NCI-H524 (cell line): Measurements from ENCODE around the gene IL1B.

Experiments used
- DNase-seq, 2 experiments: peaks; one replicate each; lab custom pipeline; 2025; lab: John Stamatoyannopoulos, UW

The IL1B gene

DNA sequence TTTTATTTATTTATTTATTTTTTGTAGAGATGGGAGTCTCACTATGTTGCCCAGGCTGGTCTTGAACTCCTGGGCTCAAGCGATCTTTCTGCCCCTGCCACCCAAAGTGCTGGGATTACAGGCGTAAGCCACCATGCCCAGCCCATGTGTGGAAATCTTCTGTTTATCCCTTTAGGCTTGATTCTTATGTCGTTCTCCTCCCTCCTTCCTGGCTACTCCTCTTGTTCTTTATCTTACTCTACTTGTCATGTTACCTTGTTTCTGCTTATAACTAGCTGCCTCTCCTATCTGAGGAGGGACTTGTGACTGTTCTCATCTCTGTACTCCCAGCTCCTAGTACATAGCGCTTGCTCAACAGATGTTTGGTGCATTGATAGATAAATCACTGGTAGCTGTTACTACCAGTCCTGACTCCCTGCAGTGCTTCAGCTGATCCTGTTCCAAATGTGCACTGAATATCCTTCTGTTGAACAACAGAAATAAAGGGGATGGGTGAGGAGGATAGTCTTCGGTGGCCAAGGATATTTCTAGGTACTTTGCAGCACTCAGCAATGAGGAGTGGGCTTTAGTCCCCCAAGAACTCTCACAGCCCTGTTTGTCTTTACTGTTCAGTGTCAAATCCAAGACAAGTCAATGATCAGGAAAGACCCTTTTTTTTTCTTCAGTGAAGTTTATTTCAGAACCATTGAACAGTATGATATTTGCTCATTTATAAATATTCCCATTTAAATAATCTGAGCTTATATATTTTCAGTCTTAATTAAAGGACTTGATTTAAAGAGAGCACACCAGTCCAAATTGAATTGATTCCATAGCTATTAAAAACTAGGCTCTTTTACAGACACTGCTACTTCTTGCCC, 7.2 kb downstream of the IL1B start:
- no peak for DNase-seq

DNA sequence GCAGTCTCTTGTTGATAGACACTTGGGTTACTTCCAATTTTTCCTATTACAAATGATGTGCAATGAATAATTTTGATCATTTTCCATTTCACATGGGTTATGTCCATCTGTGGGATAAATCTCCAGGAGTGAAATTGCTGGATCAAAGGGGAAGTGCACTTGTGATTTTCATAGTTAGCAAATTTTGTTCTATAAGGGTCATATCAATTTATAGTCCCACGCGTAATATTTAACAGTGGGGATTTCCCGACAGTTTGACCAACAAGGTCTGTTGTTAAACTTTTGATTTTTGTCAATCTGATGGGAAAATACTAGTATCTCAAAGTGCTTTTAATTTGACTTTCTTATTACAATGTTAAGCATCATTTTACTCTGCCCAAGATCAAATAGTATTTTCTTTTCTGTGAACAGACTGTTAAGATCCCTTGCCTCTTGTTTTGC, 8.3 kb downstream of the IL1B start:
- no peak for DNase-seq

DNA sequence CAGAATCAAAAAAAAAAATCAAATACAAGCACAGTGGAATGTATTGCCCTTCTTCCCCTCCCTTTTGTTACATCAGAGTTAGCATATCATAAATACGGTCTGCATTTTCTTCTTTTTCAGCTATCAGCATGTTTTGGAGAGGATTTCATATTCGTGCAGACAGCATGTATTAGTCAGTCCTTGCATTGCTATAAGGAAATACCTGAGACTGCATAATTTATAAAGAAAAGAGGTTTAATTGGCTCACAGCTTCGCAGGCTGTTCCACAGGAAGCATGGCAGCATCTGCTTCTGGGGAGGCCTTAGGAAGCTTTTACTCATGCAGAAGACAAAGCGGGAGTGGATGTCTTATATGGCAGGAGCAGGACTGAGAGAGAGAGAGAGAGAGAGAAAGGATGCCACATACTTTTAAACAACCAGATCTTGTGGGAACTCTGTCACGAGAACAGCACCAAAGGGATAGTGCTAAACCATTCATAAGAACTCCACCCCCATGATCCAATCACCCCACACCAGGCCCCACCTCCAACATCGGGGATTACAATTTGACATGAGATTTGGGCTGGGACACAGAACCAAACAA, 8.9 kb downstream of the IL1B start:
- no peak for DNase-seq

DNA sequence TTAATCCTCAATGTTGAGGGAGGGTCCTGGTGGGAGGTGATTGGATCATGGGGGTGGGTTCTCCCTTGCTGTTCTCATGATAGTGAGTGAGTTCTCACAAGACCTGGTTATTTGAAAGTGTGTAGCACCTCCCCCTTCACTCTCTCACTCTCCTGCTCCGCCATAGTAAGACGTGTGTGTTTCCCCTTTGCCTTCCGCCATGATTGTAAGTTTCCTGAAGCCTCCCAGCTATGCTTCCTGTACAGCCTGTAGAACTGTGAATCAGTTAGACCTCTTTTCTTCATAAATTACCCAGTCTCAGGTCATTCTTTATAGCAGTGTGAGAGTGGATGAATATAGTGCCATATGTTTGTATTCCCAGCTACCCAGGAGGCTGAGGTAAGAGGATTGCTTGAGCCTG, 9.6 kb downstream of the IL1B start:
- DNase-seq, result no peak

DNA sequence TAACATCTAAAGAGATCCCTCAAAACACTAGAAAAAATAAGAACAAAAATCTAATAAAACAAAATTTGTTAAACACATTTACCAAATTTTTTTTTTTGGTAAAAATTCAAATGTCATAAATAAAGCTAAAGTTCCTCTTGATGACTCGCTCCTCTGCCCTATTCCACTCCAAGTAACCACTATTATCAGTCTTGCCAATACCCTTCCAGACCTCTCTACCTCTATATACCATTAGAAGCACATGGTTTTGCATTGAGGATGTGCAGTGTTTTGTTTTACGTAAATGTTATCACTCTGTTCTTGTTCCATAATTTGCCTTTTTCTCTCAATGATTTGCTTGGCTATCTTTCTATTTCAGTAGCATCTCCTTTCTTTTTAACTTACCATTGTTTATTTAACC, 10.9 kb downstream of the IL1B start:
- no peak for DNase-seq

DNA sequence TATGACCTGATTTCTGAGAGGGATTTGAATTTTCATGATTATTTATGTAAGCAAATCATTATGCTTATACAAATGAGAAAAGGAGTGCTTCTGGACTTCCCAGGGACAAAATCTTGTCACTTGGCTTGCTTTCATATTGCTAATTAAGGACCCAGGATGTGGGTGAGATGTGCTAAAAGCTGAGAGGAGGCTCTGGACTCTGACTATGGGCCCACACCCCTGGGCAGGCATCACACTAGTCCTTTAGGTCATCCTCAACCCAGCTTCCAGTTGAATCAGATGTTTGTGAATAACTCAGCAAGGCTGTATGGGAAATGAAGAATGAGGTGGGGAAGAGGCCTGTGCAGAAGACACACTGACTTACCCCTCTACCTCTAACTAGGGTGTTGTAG, 11.9 kb downstream of the IL1B start:
- DNase-seq, result no peak

DNA sequence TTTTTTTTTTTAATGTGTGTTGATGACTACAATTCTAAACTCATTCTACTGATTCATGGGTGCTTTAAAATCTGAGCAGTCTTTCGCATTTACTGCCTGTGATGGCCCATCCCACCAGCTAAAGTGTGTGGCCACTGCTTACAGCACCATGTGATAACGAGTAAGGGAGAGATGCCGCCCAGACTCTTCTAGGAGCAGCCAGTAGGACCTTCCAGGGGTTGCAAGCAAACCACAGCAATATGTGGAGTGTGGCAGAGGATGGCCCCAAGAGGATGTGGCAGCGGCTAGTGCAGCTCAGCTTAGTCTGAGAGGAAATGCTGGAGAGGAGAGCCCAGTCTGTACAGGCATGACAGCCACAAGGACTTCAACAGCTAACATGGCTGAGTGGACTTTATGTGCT, 14.9 kb downstream of the IL1B start:
- no peak for DNase-seq

DNA sequence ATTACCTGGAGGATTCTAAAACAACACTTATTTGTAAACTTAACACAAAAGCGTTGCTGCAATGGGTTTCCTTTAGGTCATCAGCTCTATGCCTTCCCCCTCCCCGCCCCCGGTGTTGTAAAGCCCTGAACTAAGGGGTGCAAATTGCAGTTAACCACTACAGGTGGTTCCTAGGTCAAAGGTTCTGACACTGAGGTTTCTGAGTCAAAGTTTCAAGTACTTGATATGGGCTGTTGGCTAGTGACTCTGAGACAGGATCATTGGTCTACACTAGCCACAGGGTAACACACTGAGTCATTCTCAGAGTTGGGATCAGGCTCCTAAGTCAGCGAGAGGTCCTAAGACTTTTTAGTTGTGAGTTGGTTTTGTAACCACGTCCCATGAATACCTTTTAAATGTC, 15.4 kb downstream of the IL1B start:
- DNase-seq, result no peak

DNA sequence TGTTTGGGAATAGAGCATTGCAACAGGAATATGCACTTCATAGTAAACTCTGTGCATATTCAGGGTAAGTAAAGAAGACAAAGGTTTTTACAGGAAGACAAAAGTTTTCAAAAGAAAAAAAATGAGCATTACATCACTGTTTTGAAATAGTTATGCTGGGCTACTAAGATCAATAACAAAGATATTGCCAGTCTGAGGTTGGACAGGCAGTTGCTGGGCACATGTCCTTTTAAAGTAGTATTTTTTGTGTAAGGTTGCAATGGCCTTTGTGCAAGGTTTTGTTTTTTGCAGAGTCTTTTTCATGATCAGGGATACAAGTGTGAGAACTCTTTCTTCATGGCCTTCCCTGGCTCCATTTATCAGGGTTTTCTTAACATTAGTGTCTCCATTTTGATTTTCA, 16.2 kb downstream of the IL1B start:
- DNase-seq, result no peak

DNA sequence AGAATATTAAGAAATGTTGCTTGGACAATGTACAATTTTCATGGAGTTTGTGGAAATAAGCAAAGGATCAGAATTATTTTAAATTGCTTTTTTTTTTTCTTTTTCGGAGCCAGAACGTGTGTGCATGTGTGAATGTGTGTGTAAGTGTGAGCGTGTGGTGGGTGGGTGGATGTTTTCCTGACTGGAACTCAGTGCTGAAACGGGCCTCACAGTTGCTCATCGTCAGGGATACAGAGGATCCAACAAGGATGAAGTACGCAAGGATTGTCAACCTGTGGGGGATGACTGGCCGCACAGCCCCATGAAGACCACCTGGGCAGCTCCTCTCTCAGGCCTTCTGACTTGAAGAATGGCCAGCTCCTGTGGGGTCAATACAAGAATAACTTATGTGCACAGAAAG, 17.5 kb downstream of the IL1B start:
- no peak for DNase-seq

DNA sequence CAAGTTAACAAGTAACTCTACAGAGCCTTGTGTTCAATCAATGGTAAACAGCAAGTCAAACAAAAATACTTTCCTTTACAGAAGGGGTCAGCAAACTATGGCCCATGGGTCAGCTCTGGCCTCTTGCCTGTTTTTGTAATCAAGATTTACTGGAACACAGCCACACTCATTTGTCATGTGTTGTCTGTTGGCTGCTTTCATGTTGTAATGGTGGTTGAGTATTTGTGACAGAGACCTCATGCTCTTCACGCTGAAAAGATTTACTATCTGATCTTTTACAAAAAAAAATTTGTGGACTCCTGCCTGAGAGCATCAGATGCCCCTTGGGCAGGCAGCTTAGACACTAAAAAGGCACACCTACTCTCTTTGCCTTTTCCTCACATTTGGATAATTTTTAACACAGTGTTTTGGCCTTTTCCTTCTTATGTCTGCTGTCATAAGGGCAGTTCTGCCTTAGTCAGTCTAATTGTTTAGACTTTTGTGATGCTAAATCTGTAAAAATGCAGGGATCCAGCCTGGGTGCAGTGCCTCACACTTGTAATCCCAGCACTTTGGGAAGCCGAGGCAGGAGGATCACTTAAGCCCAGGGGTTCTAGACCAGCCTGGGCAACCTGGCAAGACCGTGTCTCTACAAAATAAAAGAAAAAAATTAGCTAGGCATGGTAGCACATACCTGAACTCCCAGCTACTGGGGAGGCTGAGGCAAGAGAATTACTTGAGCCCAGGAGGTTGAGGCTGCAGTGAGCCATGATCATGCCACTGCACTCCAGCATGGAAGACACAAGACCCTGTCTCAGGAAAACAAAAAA, 18.3 kb downstream of the IL1B start:
- DNase-seq, result no peak

DNA sequence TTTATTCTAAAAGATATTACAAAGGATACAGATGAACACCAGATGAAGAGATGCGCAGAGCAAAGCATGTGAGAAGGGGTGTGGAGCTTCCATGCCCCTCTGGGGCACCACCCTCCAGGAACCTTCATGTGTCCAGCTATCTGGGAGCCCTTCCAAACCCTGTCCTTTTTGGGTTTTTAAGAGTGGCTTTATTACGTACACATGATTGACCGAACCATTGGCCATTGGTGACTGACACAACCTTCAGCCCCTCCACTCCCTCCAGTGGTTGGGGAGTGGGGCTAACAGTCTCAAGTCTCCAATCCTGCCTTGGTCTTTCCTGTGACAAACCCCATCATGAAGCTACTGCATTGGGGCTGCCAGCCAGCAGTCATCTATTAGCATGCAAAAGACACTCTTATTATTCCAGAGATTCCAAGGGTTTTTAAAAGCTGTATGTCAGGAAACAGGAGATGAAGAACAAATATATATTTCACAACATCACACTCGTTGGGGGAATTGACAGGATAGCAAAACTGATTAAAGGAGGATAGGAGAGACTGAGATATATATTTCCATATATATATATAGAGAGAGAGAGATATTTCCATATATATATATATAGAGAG, 19.4 kb downstream of the IL1B start:
- DNase-seq, result no peak

DNA sequence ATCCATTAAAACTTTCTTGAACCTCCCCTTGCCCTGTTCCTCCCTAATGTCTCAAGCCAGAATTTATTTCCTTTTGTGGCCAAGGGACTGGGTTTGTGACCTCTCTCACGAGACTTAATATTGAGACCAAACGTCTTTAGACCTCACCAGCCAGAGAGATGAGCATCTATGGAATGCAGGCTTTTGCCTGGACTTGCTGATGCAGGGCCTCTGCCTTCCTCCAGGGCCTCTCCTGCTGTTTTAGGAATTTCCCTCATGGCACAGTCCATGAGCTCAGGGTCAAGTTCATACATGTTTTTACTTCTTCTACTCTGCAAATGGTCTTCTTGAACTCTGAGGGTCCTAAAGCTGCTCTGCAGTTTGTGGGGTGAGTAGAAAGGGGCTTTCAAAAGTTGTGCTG, 22.3 kb downstream of the IL1B start:
- DNase-seq, result no peak

DNA sequence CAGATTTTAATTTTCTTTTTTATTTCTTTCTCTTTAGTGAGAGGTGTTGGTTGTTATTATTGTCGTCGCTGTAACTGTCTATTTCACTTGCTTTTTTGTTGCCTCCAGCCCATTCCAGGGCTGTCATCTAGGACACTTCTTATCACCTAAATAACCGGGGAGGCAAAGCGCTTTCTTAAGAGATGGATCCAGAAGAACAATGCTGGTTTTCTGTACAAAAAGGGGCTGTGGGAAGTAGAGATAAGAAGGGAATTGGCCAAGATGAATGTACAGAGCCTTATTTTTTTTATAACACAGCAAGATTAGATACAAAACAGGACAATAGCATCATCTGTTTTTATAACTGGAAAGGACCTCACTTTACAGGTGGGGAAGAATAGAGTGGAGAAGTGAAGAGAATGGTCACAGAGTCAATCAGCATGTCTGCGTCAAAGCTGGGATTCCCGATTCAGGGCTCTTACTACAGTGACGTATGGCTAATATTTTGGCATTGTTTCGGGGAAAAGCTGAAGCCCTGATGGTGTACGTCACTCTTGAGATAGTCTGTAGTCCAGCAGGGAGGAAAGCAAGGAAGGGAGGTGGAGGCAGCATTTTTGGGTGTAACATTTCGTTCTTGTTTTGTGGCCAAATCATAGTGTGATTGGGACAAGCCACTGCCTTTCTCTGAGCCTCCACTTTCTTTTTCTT, 23.2 kb downstream of the IL1B start:
- DNase-seq, result no peak

DNA sequence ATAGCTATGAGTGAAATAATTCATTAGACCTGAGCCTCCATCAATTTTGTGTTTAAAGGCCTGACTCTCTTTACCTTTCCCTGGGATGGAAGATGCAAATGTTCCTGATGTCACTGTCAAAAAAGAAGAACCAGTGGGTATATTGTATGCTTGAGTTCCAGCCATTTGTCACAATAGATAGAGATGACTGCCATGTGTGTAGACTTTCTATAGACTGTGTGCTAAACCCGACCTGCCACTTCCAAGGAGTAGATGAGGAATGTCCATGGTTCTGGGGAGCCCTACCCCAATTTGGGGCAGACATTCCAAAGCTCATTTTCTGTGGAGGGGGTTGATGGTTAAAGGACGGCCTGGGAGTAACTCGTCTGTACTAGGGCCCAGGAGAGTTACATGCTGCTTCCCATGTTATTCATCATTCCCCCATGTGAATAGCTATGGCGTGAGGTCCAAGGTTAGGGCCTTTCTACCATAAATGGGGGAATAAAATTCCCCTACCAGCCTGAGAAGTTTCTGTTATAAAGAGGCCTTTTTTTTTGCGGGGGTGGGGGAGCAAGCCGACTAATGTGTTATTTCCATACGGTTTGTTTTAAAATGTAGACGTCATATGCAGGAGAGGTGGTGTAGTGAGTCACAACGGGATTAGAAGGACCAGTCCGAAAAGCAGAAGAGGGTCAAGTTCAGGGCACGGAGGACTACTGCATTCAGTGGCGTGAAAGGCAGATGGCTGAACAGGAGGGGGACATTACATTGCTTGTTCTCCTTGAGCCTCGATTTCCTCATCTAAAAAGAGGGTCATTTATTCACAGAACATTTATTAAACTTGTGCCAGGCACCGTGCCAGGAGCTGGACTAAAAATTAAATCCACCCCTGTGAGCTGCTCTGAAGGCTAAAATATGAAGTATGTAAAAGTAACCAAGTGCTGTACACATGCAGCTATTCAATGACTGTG, 24.0 kb downstream of the IL1B start:
- DNase-seq, result no peak

DNA sequence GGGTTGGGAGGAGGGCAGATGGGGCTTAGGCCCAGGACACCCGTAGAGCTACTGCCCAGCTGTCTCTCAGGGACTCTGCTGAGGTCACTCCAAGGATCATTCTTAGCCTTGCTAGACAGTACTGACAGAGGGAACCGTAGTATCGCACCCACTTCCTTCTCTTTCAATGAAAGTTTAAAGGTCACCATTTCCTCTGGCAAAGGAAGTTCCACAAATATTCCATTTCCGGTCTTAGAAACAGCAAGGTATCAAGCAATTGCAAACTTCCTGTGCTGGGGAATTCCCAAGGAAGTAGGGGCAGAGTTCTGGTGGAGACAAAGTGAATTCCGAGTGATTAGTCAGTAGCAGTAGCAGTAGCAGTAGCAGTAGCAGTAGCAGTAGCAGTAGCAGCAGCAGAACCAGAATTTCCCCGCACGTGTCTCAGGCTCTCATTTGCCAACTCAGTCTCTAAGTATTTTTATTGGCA, 24.7 kb downstream of the IL1B start:
- no peak for DNase-seq

DNA sequence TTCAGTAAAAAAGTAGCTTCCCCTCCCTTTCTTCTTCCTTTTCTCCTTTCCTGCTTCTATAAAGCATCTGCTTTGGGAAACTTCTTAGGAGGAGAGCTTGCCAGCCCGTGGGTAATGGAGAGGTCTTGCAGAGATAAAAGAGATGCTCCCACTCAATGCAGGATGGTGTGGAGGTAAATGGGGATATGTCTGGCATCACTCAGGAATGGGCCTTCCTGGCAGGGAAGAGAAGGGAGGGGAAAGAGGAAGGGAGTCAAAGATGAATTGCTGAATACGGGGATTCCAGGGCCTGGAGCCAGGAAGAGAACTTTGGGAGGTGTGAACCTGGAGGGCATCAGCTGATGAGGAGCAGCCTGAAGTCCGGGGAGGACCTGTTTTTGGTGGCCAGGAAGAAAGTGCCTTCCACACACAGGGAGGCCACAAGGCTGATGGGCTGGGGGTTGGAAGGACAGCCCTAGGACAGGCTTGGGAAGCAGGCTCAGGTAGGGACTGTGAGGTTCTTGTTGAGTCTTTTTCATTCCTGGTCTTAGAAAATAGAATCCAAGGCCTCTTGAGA, 25.2 kb downstream of the IL1B start:
- DNase-seq, result no peak

DNA sequence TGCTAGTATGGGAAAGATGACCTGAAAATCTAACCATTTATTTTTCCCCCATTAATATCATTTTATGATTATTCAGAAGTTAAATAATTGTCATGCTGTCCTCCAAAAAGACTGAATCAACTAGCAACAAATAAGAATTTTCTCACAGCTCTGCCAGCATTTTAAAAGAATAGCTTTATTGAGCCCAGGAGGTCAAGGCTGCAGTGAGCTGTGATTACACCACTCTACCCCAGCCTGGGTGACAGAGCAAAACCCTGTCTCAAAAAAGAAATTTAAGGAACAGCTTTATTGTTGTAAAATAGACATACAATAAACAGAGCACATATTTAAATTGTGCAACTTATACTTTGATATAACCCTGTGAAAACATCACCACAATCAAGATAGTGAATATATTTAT, 27.5 kb downstream of the IL1B start:
- DNase-seq, result no peak

DNA sequence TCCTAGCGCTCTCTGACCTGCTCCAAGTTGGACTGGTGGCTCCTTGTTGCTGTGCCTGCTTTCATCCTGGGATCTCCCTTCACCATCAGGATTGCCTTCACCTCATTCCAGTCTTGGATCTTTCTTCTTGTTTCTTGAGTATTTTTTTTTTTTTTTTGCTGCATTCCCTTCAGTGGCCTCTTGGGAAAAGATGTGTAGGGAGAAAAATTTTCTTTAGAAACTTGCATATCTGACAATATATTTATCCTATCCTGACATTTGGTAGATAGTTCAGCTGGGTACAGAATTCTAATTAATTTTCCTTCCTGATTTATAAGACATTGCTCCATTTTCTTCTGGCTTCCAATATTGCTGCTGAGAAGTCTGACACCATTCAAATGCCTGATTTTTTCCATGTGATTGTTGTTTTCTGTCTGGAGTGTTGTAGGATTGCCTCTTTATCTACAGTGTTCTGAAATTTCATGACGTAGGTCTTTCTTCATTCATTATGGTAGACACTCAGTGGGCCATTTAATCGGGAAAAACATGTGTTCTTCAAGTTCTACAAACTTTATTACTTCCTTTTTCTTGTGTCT, 29.3 kb downstream of the IL1B start:
- no peak for DNase-seq

DNA sequence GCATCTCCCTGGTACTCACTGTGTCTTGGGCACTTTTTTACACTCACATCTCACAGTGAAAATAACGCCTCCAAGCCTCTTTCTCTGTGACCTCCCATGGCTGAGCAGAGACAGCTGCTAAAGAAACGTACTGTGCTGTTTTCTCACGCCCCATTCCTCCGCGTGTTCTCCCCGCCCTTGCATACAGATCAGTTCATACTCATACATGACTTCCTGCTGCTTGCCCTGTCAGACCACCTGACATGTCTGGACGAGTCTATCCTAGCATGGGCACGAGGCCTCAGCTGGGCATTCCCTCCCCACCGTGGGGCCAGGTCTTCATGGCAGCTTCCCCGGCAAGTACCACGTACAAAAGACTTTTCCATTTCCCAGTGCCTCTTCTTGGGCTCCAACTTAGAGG, 31.0 kb downstream of the IL1B start:
- no peak for DNase-seq
